Type B pancreatic cell (in vitro differentiated cells): Measurements from ENCODE around the gene DONSON. TPM values are rescaled to one million over a fixed set of nuclear protein-coding genes. Genes with fewer than 3 reads are reported as not detected.

ENCODE experiments used
- DNase-seq: peaks from one replicate; pipeline ENCODE4 v3.0.0; 2021; ENCODE audit warnings: mixed read lengths; ENCODE audit not compliant: unreplicated experiment; ENCODE audit errors: extremely low spot score
- H3K27ac Mint-ChIP-seq: 2 replicates; pipeline ENCODE4 v1.8.0; 2021; ENCODE audit warnings: mild to moderate bottlenecking, mixed read lengths
- H3K27me3 Mint-ChIP-seq: 2 replicates; pipeline ENCODE4 v1.8.0; 2021; ENCODE audit warnings: mixed read lengths
- H3K36me3 Mint-ChIP-seq: 2 replicates; pipeline ENCODE4 v1.8.0; 2021; ENCODE audit warnings: mixed read lengths
- H3K4me1 Mint-ChIP-seq: one replicate; pipeline ENCODE4 v1.8.0; 2021; ENCODE audit warnings: mixed read lengths; ENCODE audit not compliant: unreplicated experiment
- H3K4me3 Mint-ChIP-seq: 2 replicates; pipeline ENCODE4 v1.8.0; 2021; ENCODE audit warnings: mild to moderate bottlenecking, mixed read lengths
- H3K9me3 Mint-ChIP-seq: 2 replicates; pipeline ENCODE4 v1.8.0; 2021; ENCODE audit warnings: mixed read lengths
- total RNA-seq: library from RNA; stranded (reverse); gene quantifications from 2 replicates; pipeline ENCODE4 v1.2.1, GENCODE V29; 2021; ENCODE audit warnings: low replicate concordance
- TF ChIP-seq, protein P1 (sequence below): fragments of 200-600 bp; sonication (generic); conservative IDR thresholded peaks from 2 replicates; pipeline ENCODE4 v1.5.0; 2021; ENCODE audit warnings: antibody characterized with exemption, mild to moderate bottlenecking

The DONSON gene
- total RNA-seq, 1 donor from 2014 or later: 27.4 TPM

DNA sequence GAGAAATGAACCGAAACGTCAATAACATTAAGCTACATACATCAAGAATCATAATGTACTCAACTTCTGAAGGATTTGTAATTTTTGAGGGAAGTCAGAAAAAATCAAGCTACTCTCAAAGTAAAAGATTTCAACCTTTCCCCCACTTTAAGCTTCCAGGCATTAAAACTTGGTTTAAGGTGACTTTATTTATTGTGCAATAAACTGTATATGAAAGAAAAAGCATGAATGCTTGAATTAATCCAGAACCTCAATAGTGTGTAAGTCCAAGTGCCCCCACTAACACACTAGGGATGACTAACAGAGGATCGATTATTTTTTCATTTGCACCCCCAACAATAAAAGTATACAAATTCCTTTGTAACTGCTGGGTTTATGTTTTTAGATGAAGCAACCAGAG is 57.5 kb downstream of the DONSON start:
- DNase-seq: no peak
- Mint-ChIP-seq H3K4me1 (no peaks in the 10 kb centered on the region), H3K27ac (no peak overlapping the region), H3K27me3 (no peaks in the 10 kb centered on the region), H3K36me3 (peaks cover 35% of the 10 kb centered on the region), H3K4me3 (no peak overlapping the region), H3K9me3 (no peaks in the 10 kb centered on the region)
- TF ChIP-seq, protein P1, sequence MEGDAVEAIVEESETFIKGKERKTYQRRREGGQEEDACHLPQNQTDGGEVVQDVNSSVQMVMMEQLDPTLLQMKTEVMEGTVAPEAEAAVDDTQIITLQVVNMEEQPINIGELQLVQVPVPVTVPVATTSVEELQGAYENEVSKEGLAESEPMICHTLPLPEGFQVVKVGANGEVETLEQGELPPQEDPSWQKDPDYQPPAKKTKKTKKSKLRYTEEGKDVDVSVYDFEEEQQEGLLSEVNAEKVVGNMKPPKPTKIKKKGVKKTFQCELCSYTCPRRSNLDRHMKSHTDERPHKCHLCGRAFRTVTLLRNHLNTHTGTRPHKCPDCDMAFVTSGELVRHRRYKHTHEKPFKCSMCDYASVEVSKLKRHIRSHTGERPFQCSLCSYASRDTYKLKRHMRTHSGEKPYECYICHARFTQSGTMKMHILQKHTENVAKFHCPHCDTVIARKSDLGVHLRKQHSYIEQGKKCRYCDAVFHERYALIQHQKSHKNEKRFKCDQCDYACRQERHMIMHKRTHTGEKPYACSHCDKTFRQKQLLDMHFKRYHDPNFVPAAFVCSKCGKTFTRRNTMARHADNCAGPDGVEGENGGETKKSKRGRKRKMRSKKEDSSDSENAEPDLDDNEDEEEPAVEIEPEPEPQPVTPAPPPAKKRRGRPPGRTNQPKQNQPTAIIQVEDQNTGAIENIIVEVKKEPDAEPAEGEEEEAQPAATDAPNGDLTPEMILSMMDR: no peak

Other genes with a start within 250 kb of the DONSON start
- 39.0 and 40.4 TPM in 2 replicates for gene IFNGR2, start 185.3 kb downstream of the DONSON start, total RNA-seq
- gene TMEM50B, start 108.7 kb downstream of the DONSON start, total RNA-seq: 34.2 and 44.7 TPM in 2 replicates
- 2.3 and 3.0 TPM in 2 replicates for gene DNAJC28, start 97.0 kb downstream of the DONSON start, total RNA-seq
- 63.6 and 107 TPM in 2 replicates for gene GART, start 46.6 kb downstream of the DONSON start, total RNA-seq
- gene SON, start 45.6 kb downstream of the DONSON start, total RNA-seq: 310 and 329 TPM in 2 replicates
- gene CRYZL1, start 53.1 kb upstream of the DONSON start, total RNA-seq: 36.8 and 50.4 TPM in 2 replicates
- 44.7 and 89.1 TPM in 2 replicates for gene ITSN1, start 53.8 kb upstream of the DONSON start, total RNA-seq